Left hindlimb (tissue), 1 donor: ENCODE measurements around the gene FAM193B.
"Not testable (repeated sequence)": the region's sequence is repeated elsewhere in the genome, so short reads cannot be mapped to it uniquely, and the experiment has no call there.

Experiments
- DNase-seq: peaks from one replicate; pipeline ENCODE4 v3.0.0-alpha.2; 2018

Gene FAM193B

DNA sequence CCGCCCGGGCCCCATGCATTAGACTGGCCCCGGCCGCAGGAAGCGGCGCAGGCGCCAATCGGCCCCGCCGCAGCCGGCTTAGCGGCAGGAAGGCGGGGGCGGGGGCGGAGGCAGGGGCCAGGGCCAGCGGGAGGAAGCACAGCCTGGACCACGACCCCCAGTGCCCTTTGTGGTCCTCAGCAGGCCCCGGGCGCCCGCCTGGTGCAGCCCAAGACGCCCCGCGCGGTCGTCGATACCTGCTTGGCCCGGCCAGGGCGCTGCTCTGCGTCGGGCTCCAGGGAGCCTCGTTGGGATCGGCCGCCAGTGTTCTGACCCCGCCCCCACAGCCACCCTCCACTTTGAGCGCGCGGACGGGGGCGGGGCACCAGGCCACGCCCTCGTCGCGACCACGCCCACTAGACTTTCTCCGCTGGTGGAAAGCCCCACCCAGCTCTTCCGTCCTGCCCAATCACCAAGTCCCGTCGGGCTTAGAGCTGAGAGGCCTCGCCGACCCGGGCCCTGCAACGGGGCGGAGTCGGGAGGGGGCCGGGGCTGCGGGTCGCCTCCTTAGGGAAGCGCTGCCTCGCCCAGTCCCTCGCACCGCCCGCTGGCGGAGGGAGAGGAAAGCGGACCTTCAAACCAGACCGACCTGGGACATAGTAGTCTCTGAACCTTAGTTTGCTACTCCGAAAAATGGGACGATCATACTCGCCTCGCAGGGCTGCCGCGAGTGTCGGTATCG, 56.9 kb downstream of the FAM193B start, which contains the start of gene PDLIM7:
TSS of gene PDLIM7 (minus strand) at position 313 of the 721 bp plus-strand sequence. CDS start 1,092 bp downstream, outside the sequence.
- peak; percentile 97 for DNase-seq

DNA sequence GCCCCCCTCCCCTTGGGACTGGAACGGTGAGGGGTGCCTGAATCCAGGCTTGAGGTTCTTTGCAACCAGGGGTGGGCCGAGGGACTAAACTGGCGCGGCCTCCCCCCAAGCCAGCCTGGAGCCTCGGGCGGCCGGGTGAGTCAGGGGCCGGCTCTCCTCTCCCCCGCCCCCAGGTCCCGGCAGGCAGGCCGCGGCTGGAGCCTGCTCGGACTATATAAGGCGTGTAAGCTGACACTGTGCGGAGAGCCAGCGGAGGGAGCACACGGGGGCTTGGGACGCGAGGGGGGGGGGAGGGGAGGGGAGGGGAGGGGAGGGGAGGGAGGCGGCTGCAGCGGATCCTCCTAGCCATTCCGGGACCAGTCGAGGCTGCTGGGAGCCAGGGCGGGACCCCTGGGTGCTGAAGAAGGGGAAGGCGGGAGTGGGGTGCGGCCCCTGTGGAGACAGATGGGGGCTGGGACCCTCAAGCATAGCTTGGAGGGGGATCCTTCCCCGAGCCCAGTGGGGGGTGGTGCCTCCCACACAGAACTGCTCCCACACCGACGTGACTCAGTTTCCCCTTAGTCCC, 57.6 kb downstream of the FAM193B start:
- peak; percentile 94 for DNase-seq

DNA sequence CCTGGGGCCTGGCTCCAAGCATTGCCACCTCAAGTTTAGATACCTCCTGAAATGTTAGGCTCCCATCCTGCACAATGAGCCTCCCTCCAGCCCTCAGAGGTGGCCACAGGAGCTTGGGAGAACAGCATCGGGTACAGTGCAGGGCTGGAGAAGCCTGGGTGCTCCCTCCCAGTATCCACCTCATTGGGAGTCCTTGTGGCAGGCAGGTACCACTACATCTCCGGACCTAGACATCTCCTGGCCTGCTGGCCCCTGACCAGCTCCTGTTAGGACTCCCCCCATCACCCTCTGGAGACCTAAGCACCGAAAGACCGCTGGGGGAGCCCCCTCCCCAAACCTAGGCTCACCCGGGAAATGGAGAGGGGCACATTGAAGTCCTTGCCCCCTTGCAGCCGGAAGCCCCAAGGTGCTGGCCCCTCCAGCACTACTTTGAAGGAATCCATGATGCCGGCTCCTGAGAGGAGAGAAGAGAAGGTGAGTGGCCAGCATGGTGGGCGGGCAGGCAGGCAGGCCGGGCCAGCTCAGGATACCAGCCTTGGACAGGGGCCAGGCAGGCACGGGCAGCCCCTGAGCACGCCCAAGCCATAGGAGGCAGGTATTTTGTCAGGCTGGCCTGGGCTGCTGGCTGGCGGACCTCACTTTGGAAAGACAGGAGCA, 58.2 kb downstream of the FAM193B start:
- DNase-seq: no peak

DNA sequence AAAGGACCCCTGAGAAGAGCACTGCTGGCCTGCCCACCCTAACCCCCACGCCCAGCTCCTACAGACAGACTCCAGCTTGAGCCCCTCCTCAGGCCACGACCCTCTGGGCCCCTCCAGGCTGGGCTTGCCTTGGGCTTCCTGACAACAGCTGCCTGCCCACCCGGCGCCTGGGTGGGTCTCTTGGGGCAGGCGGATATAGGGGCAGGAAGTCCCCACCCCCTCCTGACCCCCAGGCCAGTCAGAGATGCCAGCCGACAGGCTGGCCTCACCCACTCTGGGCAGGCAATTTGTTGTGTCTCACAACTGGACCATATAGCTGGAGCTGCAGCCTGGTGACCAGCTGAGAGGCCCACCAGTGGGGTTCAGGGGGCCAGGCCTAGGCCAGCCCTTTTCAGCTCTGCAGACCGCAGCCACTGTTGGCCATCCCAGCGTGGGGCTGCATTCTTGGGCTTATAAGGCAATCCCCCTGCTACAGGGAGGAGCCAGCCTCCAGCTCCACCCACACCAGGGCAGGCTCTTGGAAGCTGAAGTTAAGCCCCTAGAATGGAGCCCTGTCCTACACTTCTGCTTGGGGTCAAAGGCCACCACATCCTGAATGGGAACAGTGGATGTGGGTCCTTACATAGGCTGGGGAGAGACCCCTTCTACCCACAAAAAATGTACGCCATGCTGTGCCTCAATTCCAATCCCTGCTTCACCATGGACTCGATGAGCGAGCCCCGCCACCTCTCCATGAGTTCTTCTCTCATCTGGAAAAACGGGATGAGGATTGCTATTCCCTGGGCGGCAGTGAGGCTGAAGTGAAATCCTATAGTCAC, 58.9 kb downstream of the FAM193B start:
- peak; percentile 89 for DNase-seq

GRCh38 chr5:177494346-177495195, 59.8 kb downstream of the FAM193B start:
- peak; percentile 92 for DNase-seq

DNA sequence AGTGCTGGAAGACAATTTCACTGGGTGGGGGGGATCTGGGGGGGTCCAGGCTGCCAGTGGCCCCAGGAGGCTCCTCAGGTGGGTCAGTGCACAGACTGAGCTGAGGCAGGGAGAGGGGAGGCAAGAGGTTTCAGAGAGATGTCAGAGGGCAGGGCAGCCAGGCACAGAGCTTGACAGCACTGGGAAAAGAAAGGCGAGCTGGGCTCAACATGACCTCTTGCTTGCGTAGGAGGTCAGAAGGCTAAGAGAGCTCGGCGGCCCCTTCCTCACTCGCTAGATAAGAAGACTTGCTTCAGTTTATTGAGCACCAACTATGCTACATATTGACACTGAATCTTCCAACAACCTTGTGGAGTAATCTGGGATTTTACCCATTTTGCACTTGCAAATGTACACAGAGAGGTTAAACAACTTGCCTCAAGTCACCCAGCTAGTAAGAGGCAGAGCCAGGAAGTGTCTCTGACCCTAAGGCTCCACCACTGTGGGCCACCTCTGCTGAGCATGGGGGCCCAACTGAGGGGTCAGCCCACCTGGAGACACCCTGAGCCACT, 60.5 kb downstream of the FAM193B start:
- DNase-seq: no peak

DNA sequence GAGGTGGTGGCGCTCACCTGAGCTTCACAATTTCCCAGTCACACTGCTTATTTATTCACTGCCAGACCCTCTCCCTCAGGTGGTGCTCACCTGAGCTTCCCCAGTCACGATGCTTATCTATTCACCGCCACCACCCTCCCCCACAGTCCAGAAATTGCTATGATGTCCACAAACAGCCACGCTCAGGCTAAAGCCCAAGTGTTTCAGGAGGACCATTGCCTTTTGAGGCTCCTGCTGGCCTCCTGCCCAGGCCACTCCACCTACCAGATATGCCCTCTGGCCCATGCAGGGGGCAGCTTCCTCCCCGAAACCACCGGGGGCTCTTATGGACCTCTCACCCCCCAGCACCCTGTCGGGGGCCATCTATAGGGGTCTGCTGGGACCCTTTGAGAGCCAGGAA, 61.5 kb downstream of the FAM193B start:
- DNase-seq: no peak

DNA sequence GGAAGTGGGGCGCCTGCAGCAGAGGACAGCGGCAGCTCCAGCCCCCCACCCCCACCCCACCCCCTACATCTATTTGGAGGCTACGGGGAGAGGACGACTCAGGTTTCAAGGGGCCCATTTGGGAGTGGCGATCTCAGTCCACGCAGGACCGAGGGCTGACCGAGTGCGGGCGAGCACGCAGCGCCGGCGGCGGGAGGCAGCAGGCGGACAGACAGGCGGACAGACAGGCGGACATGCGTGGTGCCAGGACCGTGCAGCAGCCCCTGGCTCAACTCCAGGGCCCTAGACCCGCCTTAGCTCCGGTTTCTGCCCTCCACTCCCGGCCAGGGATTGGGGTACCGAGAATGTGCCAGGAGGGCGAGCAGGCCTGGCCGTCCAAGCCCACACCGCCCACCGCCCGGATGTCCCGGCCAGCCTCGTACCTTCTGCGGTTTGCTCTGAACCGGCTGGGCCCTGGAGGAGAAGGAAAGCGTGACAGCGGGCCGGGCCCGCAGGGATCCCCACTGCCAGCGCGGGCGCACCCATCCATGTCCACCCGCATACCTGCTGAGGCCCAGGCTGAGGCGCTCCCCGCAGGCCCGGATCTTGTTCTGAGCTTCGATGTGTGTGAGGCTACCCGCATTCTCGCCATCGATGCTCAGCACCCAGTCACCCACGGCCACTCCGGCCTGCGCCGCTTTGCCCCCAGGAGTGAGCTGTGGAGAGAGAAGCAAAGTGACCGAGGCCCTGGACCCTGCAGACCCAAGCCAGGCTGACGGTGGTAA, 62.2 kb downstream of the FAM193B start:
- DNase-seq: no peak

- DNase-seq: peak; percentile 74
Observed at GRCh38 chr5:177491429-177491945, 62.9 kb downstream of the FAM193B start.

DNA sequence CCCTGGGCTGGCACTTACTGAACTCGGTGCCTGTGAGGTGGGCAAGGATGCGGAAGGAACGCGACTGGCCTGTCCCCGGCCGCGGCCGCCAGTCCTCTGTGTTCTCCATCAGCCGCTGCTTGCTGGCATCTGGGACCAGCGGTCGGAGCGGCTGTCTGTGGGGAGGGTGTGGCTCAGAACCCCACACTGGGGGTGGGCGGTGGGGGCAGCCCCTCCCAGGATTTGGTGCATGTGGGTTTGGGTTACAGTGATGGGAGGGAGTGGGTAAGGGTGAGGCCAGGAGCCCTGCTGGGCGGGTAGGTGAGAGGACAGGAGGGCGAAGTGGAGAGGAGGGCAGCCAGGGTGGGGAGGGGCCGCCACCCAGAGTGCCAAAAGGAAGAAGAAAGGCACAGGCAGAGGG, 63.4 kb downstream of the FAM193B start:
- no peak for DNase-seq

DNA sequence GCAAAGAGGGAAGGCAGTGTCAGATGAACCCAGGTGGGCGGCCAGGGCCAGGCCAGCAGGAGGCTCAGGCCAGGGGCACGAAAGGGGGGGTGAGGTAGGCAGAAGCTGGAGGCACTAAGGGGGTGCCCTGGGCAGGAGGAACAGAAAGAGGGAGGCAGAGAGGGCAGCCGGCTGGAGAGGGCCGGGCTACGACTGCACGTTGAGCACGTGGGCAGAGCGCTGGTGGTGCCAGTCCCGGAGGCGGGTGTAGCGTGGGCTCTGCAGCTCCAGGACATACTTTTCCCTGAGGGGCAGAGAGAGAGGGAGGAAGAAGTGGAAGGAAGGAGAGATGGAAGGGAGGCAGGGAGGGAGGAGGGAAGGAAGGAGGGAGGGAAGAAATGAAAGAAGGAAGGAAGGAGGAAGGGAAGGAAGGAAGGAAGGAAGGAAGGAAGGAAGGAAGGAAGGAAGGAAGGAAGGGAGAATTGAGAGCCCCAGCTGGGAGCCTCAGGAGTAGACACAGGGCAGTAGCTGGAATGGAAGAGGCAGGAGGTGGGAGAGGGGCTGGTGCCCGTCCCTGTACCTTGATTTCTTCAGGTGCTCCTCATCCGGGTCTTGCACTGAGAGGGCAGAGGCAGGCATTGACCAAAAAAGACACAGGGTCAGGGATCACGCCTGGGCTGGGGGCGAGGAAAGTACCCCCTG, 63.9 kb downstream of the FAM193B start:
- no peak for DNase-seq

GRCh38 chr5:177489119-177489716, 65.1 kb downstream of the FAM193B start:
- no peak for DNase-seq

DNA sequence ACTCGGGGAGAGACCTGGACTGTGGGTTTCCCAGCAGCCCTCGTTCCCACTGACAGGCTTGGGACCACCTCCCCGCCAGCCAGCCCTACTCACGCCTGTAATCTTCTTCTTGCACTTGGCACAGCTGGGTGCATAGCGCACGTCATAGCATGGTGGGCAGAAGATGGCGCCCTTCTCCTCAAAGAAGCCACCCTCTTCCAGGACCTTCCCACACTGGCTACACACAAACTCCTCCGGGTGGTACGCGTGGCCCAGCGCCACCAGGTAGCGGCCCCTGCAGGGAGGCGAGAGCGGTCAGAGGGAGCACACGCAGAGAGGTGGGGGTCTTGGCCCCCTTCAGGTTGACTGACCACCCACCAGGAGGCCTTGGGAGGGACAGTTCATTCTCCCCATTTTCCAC, 66.4 kb downstream of the FAM193B start:
- no peak for DNase-seq

- DNase-seq: no peak
Observed at GRCh38 chr5:177487144-177487543, 67.2 kb downstream of the FAM193B start.

DNA sequence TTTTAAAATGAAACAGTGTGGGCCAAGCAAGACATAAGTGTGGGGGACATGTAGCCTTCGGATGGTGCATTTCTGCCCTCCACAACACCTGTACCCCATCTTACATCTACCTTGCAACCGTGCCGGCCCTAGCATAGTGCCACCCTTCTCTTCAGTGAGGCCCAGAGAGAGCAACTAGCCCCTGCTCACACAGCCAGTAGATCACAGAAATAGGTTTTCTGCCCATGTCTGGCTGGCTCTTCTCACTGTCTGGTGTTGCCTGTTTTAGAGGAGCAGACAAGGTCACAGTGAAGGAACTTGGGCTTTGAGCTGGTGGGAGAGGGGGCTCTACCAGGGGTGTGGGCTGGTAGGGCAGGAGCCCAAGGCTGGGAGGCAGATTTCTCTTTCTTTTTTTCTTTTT, 68.1 kb downstream of the FAM193B start:
- DNase-seq: no peak

DNA sequence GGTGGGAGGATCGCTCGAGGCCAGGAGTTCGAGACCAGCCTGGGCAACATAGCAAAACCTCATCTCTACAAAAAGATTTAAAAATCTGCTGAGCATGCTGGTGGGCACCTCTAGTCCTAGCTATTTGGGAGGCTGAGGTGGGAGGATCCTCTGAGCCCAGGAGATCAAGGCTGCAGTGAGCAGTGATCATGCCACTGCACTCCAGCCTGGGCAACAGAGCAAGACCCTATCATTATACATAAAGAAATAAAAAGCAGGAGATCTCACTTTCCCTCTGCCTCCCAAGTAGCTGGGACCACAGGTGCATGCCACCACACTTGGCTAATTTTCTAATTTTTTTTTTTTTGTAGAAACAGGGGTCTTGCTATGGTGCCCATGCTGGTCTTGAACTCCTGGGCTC, 68.6 kb downstream of the FAM193B start:
- DNase-seq: not testable (repeated sequence)

GRCh38 chr5:177484902-177485549, 69.3 kb downstream of the FAM193B start:
- DNase-seq: no peak

DNA sequence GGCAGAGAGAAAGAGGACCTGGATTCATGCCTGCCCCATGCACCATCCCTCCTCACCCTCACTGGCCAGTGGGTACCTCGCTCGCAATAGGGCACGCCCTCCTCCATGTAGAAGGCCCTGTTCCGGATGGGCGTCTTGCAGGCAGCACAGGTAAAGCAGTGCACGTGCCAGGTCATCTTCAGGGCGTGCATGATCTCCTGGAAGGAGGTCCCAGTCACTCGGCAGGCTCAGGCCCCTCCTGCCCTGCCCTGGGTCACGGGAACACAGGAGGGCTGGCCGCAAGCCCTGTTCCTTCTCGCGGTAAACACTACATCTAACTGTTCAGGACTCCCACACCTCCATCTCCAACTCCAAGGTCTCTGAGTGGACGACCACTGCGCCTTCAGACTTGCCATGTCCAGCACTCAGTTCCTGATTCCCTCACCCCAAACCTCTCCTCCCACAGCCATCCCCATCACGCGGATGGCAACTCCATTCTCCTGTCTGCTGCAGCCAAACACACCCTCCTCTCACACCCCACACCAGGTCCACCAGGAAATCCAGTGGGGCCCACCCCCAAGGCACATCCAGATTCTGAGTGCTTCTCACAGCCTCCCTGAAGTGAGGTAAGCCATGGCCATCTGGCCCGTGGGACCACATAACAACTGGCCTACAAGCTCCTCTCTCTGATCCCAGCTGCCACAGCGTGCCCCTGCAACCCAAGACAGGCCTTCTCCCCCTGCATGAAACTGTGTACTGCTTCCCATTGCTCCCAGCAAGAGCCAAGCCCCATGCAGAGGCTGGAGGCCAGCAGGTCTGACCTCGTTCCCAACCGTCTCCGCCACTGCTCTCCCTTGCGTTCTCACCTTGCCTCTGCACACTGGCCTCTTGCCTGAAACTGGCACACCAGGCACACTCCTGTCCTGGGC, 70.1 kb downstream of the FAM193B start:
- no peak for DNase-seq
